SU-DHL-6 (cell line): Measurements from ENCODE around the gene PHLDA1.

Experiments used
- H2AFZ ChIP-seq: fragments of 200-600 bp; sonication (generic); 2 replicates; pipeline ENCODE4 v1.6.1; 2014; ENCODE audit warnings: low read depth, mild to moderate bottlenecking, moderate library complexity, mixed read lengths, antibody characterized with exemption, low read length; ENCODE audit not compliant: severe bottlenecking
- H3F3A ChIP-seq: fragments of 200-600 bp; shearing (Covaris generic); 2 replicates; pipeline ENCODE4 v1.6.0; 2016; ENCODE audit warnings: antibody characterized with exemption, mild to moderate bottlenecking; ENCODE audit not compliant: insufficient read depth
- H3K27ac ChIP-seq: fragments of 200-600 bp; sonication (generic); 2 replicates; pipeline ENCODE4 v1.5.1; 2016; ENCODE audit warnings: low read depth, mild to moderate bottlenecking, low read length, moderate library complexity, mixed read lengths
- H3K27me3 ChIP-seq: fragments of 200-600 bp; sonication (generic), shearing (Covaris generic); 2 replicates; pipeline ENCODE4 v1.6.0; 2014; ENCODE audit warnings: mild to moderate bottlenecking, low read length
- H3K36me3 ChIP-seq: fragments of 200-600 bp; sonication (generic); 2 replicates; pipeline ENCODE4 v1.6.1; 2014; ENCODE audit warnings: mild to moderate bottlenecking, low read length, mixed read lengths
- H3K4me2 ChIP-seq: fragments of 300-600, 200-600 bp; shearing (Covaris generic), sonication (generic); 2 replicates; pipeline ENCODE4 v1.6.0; 2014; ENCODE audit warnings: low read length, low read depth, mild to moderate bottlenecking; ENCODE audit not compliant: poor library complexity, severe bottlenecking
- H3K4me3 ChIP-seq: fragments of 200-600 bp; sonication (generic); 2 replicates; pipeline ENCODE4 v1.5.1; 2014; ENCODE audit warnings: antibody characterized with exemption, low read length, mild to moderate bottlenecking, mixed read lengths; ENCODE audit not compliant: insufficient read depth, poor library complexity, severe bottlenecking
- H3K79me2 ChIP-seq: fragments of 200-600 bp; sonication (generic); 2 replicates; pipeline ENCODE4 v1.6.1; 2014; ENCODE audit warnings: mild to moderate bottlenecking, low read length, moderate library complexity; ENCODE audit not compliant: insufficient read depth
- H3K9ac ChIP-seq: fragments of 200-600 bp; sonication (generic); 2 replicates; pipeline ENCODE4 v1.7.0; 2014; ENCODE audit warnings: mild to moderate bottlenecking, low read length
- H3K9me2 ChIP-seq: fragments of 200-600 bp; sonication (generic); replicated peaks from 2 replicates; pipeline ENCODE4 v1.6.1; 2014; ENCODE audit warnings: low read length; ENCODE audit not compliant: insufficient read depth
- H3K9me3 ChIP-seq: fragments of 200-600 bp; sonication (generic); 2 replicates; pipeline ENCODE4 v1.6.1; 2014; ENCODE audit warnings: low read length, mixed read lengths; ENCODE audit not compliant: insufficient read depth
- H4K20me1 ChIP-seq: fragments of 200-600 bp; sonication (generic); 2 replicates; pipeline ENCODE4 v1.6.1; 2014; ENCODE audit warnings: low read depth, mild to moderate bottlenecking, antibody characterized with exemption, low read length, moderate library complexity, mixed read lengths
- CTCF ChIP-seq: fragments of 200-600 bp; sonication (generic); IDR thresholded peaks from one replicate; pipeline ENCODE4 v1.5.1; 2017; ENCODE audit warnings: antibody characterized with exemption, mild to moderate bottlenecking, low read length, moderate library complexity; ENCODE audit not compliant: insufficient read depth, poor library complexity, severe bottlenecking
- EZH2phosphoT487 ChIP-seq: fragments of 200-600 bp; sonication (generic), shearing (Covaris generic); conservative IDR thresholded peaks from 2 replicates; pipeline ENCODE4 v1.6.1; 2018; ENCODE audit warnings: mild to moderate bottlenecking, antibody characterized with exemption, low read length, moderate library complexity, mixed read lengths

PHLDA1 gene

GRCh38 chr12:76041406-76041805, 9.8 kb upstream of the PHLDA1 start:
- Histone ChIP-seq H3K4me2 (no peak overlapping the region), H3K9ac (no peak overlapping the region), H3K79me2 (no peaks in the 10 kb centered on the region), H3F3A (peaks cover 31% of the 10 kb centered on the region), H3K9me3 (no peaks in the 10 kb centered on the region), H3K27ac (no peak overlapping the region), H3K9me2 (no peaks in the 10 kb centered on the region), H2AFZ (no peak overlapping the region), H3K27me3 (no peaks in the 10 kb centered on the region), H3K4me3 (no peak overlapping the region), H4K20me1 (no peaks in the 10 kb centered on the region), H3K36me3 (peaks cover 9% of the 10 kb centered on the region; the same call in 1 of the 2 replicates)
- TF ChIP-seq EZH2phosphoT487 (no peak), CTCF (no peak)

- Histone ChIP-seq H3K79me2 (no peaks in the 10 kb centered on the region), H2AFZ (no peak overlapping the region), H3K4me2 (no peak overlapping the region), H3K27ac (no peak overlapping the region), H3F3A (peaks cover 27% of the 10 kb centered on the region), H3K9me2 (no peaks in the 10 kb centered on the region), H3K36me3 (peaks cover 4% of the 10 kb centered on the region; the same call in 1 of the 2 replicates), H4K20me1 (no peaks in the 10 kb centered on the region), H3K9ac (no peak overlapping the region), H3K27me3 (no peaks in the 10 kb centered on the region), H3K9me3 (no peaks in the 10 kb centered on the region), H3K4me3 (no peak overlapping the region)
- TF ChIP-seq EZH2phosphoT487 = no peak
- TF ChIP-seq CTCF = no peak
Observed at GRCh38 chr12:76040461-76040860, 8.9 kb upstream of the PHLDA1 start.

DNA sequence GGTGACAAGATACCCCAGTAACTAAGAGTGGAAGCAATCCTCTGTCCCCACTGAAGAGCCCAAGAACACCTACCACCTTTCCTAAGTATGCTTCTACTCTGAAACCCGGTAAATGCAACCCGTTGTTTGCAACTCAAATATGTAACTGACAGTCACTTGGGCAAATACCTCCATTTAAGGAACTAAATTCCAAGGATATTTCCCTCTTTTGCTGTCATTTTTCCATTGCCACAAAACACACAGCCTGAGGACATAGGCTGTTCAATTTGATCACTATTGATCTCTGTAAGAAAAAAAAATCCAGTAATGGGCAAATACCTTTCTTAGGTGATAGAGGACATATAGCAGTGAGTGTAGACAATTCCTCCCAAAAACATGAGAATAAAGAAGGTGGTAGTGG, 6.6 kb upstream of the PHLDA1 start:
- no peak for TF ChIP-seq CTCF
- TF ChIP-seq EZH2phosphoT487 = no peak
- Histone ChIP-seq H2AFZ (no peak overlapping the region), H3F3A (peaks cover 33% of the 10 kb centered on the region), H3K4me3 (no peak overlapping the region), H3K9ac (no peak overlapping the region), H3K36me3 (no peaks in the 10 kb centered on the region), H3K27ac (no peak overlapping the region), H3K79me2 (no peaks in the 10 kb centered on the region), H3K4me2 (no peak overlapping the region), H4K20me1 (no peaks in the 10 kb centered on the region), H3K9me2 (no peaks in the 10 kb centered on the region), H3K9me3 (no peaks in the 10 kb centered on the region), H3K27me3 (no peaks in the 10 kb centered on the region)
